Fibroblast of peridontal ligament (primary cell): ENCODE data around the gene TPMT.

Source experiments
- DNase-seq: peaks from one replicate; pipeline ENCODE4 v3.0.0-alpha.2; 2010; ENCODE audit errors: extremely low read depth

Gene TPMT

GRCh38 chr6:18117136-18117535, 37.7 kb downstream of the TPMT start:
- no peak for DNase-seq

GRCh38 chr6:18115356-18115755, 39.5 kb downstream of the TPMT start:
- DNase-seq = no peak

GRCh38 chr6:18110162-18110561, 44.7 kb downstream of the TPMT start:
- DNase-seq = no peak

- no peak for DNase-seq
Observed at GRCh38 chr6:18107061-18107460, 47.8 kb downstream of the TPMT start.

GRCh38 chr6:18102783-18103509, 51.9 kb downstream of the TPMT start:
- no peak for DNase-seq

GRCh38 chr6:18101873-18102272, 53.0 kb downstream of the TPMT start:
- DNase-seq = no peak

GRCh38 chr6:18101271-18101670, 53.6 kb downstream of the TPMT start:
- DNase-seq = peak; percentile 50

- no peak for DNase-seq
Observed at GRCh38 chr6:18100296-18100695, 54.6 kb downstream of the TPMT start.

GRCh38 chr6:18099511-18099910, 55.4 kb downstream of the TPMT start:
- DNase-seq = no peak

GRCh38 chr6:18096423-18096822, 58.5 kb downstream of the TPMT start:
- no peak for DNase-seq

GRCh38 chr6:18091382-18091781, 63.5 kb downstream of the TPMT start:
- DNase-seq = no peak

GRCh38 chr6:18090349-18090786, 64.5 kb downstream of the TPMT start:
- DNase-seq = no peak

GRCh38 chr6:18088419-18089296, 66.2 kb downstream of the TPMT start:
- DNase-seq = no peak

- DNase-seq = no peak
Observed at GRCh38 chr6:18087396-18088165, 67.3 kb downstream of the TPMT start.

GRCh38 chr6:18081025-18081668, 73.7 kb downstream of the TPMT start:
- DNase-seq = no peak

- DNase-seq = no peak
Observed at GRCh38 chr6:18080544-18080943, 74.3 kb downstream of the TPMT start.

- no peak for DNase-seq
Observed at GRCh38 chr6:18078866-18079265, 76.0 kb downstream of the TPMT start.
